Upper lobe of left lung (tissue), 6 donors: ENCODE data around the gene BEX4. TPM values are rescaled to one million over a fixed set of nuclear protein-coding genes. Genes with fewer than 3 reads are reported as not detected.

ENCODE experiments used
- ATAC-seq, 2 donors: fragments of 200-7000 bp; cut with Tn5 transposase; one replicate each; pipeline ENCODE4 v1.9.1; 2022; ENCODE audit warnings: mild to moderate bottlenecking in 2 of 2, moderate library complexity in 2 of 2; ENCODE audit not compliant: low FRiP score in 2 of 2
- DNase-seq, 2 donors: peaks; one replicate each; pipeline ENCODE4 v3.0.0-alpha.2; 2019 to 2020
- H3K27ac ChIP-seq, 4 donors: fragments of 200-600 bp; sonication (generic); one replicate each; pipeline ENCODE4 v1.5.1; 2016 to 2019
- H3K27me3 ChIP-seq, 4 donors: fragments of 200-600 bp; sonication (generic); one replicate each; pipeline ENCODE4 v1.5.1; 2017 to 2019
- H3K36me3 ChIP-seq, 4 donors: fragments of 200-600 bp; sonication (generic); one replicate each; pipeline ENCODE4 v1.5.1; 2016 to 2019
- H3K4me1 ChIP-seq, 4 donors: fragments of 200-600 bp; sonication (generic); one replicate each; pipeline ENCODE4 v1.5.1; 2018 to 2019
- H3K4me3 ChIP-seq, 4 donors: fragments of 200-600 bp; sonication (generic); one replicate each; pipeline ENCODE4 v1.5.1; 2017 to 2019; ENCODE audit warnings: mild to moderate bottlenecking in 2 of 4, moderate library complexity in 1 of 4
- H3K9me3 ChIP-seq, 4 donors: fragments of 200-600 bp; sonication (generic); one replicate each; pipeline ENCODE4 v1.5.1; 2018 to 2019
- EP300 ChIP-seq, 4 donors: sonication (generic); formaldehyde crosslinking; IDR thresholded peaks; one replicate each; pipeline ENCODE4 v1.5.1; 2017; ENCODE audit warnings: antibody characterized with exemption in 4 of 4, control low read depth in 2 of 4
- POLR2A ChIP-seq, 4 donors: fragments of 450-650 bp; IDR thresholded peaks; one replicate each; pipeline ENCODE4 v1.5.1; 2016 to 2017; ENCODE audit warnings: antibody characterized with exemption in 4 of 4, mild to moderate bottlenecking in 2 of 4
- POLR2AphosphoS5 ChIP-seq, 2 donors: sonication (generic); formaldehyde crosslinking; IDR thresholded peaks; one replicate each; pipeline ENCODE4 v1.5.1; 2017; ENCODE audit warnings: antibody characterized with exemption in 2 of 2
- WGBS, 2 donors: methylation state at CpG; one replicate each; pipeline ENCODE4 v1.1.5; 2017 to 2018; 5-methylcytosine and 5-hydroxymethylcytosine counted together
- total RNA-seq, 6 donors: library from RNA; depleted of rRNA in 4 of 6; stranded (reverse); fragments of >200 nt in 4 of 6; gene quantifications; one replicate each; pipeline versions ENCODE4 v1.1.0 to v1.2.1, GENCODE V29; 2016 to 2021
- TF ChIP-seq, protein P1 (sequence below), 6 experiments: fragments of 450-650 bp in 4 of 6; fragments of 200-600 bp in 2 of 6; sonication (generic) in 2 of 6; IDR thresholded peaks; one replicate each; pipeline ENCODE4 v1.5.1; 2016 to 2019; ENCODE audit warnings: antibody characterized with exemption in 6 of 6
- donor health status: DM: no; HTN: no; CAD: no; lungs with moderate emphysema.
- donor health status: DM: no; HTN: yes; CAD: no; lungs with severe emphysema.

Gene BEX4
- total RNA-seq, 6 donors from 2014 or later: 13.6 to 63.6 (median 34.6) TPM

DNA sequence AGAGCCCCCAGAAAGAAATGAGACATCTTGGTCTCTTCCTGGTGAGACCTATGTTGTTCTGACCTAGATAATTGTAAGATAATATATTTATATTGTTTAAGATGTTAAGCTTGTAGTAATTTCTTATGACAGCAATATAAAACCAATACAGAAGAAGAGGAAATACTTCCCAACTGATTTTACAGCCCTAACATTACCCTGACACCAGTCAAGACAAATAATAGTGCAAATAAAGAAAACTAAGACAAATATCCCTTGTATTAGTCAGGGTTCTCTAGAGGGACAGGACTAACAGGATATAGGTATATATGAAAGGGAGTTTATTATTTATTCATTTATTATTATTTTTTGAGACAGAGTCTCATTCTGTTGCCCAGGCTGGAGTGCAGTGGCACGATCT, 21.4 kb downstream of the BEX4 start:
- Histone ChIP-seq H3K4me3 (no peak overlapping the region), H3K27me3 (no peaks in the 10 kb centered on the region), H3K4me1 (no peaks in the 10 kb centered on the region), H3K27ac (no peak overlapping the region), H3K9me3 (no peaks in the 10 kb centered on the region), H3K36me3 (no peaks in the 10 kb centered on the region)
- TF ChIP-seq EP300 (IDR thresholded peaks at IDR 0.05) (no peak), POLR2A (IDR thresholded peaks at IDR 0.05) (no peak), POLR2AphosphoS5 (IDR thresholded peaks at IDR 0.05) (no peak)
- WGBS, 2 donors: 75 to 100% methylated on average over 1 of the region's 1 CpG
- ATAC-seq: no peak
- DNase-seq: no peak

- TF ChIP-seq POLR2A (IDR thresholded peaks at IDR 0.05) (no peak), POLR2AphosphoS5 (IDR thresholded peaks at IDR 0.05) (no peak), EP300 (IDR thresholded peaks at IDR 0.05) (no peak)
- TF ChIP-seq, protein P1, sequence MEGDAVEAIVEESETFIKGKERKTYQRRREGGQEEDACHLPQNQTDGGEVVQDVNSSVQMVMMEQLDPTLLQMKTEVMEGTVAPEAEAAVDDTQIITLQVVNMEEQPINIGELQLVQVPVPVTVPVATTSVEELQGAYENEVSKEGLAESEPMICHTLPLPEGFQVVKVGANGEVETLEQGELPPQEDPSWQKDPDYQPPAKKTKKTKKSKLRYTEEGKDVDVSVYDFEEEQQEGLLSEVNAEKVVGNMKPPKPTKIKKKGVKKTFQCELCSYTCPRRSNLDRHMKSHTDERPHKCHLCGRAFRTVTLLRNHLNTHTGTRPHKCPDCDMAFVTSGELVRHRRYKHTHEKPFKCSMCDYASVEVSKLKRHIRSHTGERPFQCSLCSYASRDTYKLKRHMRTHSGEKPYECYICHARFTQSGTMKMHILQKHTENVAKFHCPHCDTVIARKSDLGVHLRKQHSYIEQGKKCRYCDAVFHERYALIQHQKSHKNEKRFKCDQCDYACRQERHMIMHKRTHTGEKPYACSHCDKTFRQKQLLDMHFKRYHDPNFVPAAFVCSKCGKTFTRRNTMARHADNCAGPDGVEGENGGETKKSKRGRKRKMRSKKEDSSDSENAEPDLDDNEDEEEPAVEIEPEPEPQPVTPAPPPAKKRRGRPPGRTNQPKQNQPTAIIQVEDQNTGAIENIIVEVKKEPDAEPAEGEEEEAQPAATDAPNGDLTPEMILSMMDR (IDR thresholded peaks at IDR 0.05): no peak
- no peaks in the 10 kb centered on the region for H3K4me1 ChIP-seq
Observed at GRCh38 chrX:103240155-103240554, 25.2 kb downstream of the BEX4 start.

DNA sequence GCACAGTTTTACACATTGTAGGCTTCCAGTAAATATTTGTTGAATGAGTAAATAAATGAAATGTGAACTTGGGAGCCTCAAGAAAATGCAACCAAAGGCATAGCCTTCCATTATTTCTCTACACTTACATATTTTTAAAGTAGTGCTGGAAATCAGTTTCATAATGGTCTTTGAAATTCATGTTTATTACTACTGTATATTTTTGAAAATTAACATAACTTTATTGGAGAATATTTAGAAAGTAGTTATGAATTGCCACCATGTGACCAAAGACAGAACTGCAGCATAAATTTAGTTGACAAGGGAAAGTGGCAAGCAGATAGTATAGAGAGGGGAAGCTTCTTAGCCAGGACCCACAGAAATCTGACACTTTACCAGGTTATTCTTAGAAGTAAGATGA, 33.6 kb downstream of the BEX4 start:
- Histone ChIP-seq H3K4me3 (no peak overlapping the region), H3K27ac (no peak overlapping the region), H3K4me1 (peaks cover 0 to 2% (median 0%) of the 10 kb centered on the region in 4 donors), H3K9me3 (no peaks in the 10 kb centered on the region), H3K27me3 (no peaks in the 10 kb centered on the region), H3K36me3 (peaks cover 0 to 4% (median 0%) of the 10 kb centered on the region in 4 donors)
- TF ChIP-seq EP300 (IDR thresholded peaks at IDR 0.05) (no peak), POLR2AphosphoS5 (IDR thresholded peaks at IDR 0.05) (no peak), POLR2A (IDR thresholded peaks at IDR 0.05) (no peak)
- TF ChIP-seq, protein P1 (IDR thresholded peaks at IDR 0.05): peak in 5 of 6 experiments; percentile 23 to 36 (median 32)
- ATAC-seq: no peak
- DNase-seq: no peak

More at GRCh38 chrX:103240155-103240554, 25.2 kb downstream of the BEX4 start:
- DNase-seq (no peak), ATAC-seq (no peak)
- Histone ChIP-seq H3K36me3 (no peaks in the 10 kb centered on the region), H3K4me3 (no peak overlapping the region), H3K9me3 (no peaks in the 10 kb centered on the region), H3K27me3 (no peaks in the 10 kb centered on the region), H3K27ac (no peak overlapping the region)

DNA sequence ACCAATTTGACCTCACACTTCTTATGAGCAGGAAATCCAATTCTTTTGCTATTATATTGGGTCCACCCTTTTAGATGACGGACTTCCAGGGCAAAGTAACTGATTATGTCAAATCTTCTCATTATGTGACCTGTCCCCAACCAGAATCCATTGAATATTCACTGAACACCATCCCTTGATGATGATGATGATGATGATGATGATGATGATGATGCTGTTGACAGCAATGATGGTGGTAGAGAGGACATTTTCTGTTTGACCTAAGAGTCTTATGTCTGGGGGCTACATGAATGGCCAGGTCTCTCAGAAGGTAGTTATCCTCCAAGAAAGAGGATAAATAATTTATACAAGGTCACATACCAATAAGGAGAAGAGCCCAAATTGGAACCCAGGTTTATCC, 34.9 kb downstream of the BEX4 start:
- WGBS, 2 donors: 68 to 100% methylated on average over 1 of the region's 1 CpG
- DNase-seq (no peak), ATAC-seq (no peak)
- H3K4me3 ChIP-seq: no peak overlapping the region
- no peak overlapping the region for H3K27ac ChIP-seq
- peaks cover 0 to 4% (median 0%) of the 10 kb centered on the region in 4 donors for H3K36me3 ChIP-seq
- H3K4me1 ChIP-seq: peaks cover 0 to 3% (median 0%) of the 10 kb centered on the region in 4 donors
- no peaks in the 10 kb centered on the region for H3K27me3 ChIP-seq
- no peaks in the 10 kb centered on the region for H3K9me3 ChIP-seq
- TF ChIP-seq POLR2AphosphoS5 (IDR thresholded peaks at IDR 0.05): no peak
- TF ChIP-seq, protein P1 (IDR thresholded peaks at IDR 0.05): no peak
- no peak for TF ChIP-seq POLR2A (IDR thresholded peaks at IDR 0.05)
- TF ChIP-seq EP300 (IDR thresholded peaks at IDR 0.05): no peak

DNA sequence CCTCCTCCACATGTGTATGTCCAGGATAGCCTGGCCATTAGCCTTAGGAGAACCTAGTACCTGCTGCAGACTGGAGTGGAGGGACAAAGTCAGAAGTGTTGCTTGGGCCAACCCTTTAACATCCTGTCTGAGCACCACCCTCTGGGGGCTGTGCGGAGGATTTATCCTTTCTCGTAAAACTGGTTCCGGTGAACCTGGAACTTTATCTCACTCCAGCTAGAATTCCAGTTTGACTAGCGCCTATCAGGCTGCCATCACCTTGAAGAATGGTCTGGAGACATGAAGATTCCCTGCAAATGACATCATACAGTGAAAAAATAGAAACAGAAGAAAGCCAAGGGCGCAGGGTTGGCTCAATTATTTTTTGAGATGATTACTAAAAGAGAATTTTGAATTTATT, 36.1 kb downstream of the BEX4 start:
- 63 to 80% methylated on average over 5 of the region's 5 CpGs for WGBS, 2 donors
- ATAC-seq (no peak), DNase-seq (no peak)
- no peaks in the 10 kb centered on the region for H3K27me3 ChIP-seq
- no peak overlapping the region for H3K4me3 ChIP-seq
- H3K27ac ChIP-seq: no peak overlapping the region
- TF ChIP-seq POLR2A (IDR thresholded peaks at IDR 0.05): no peak
- TF ChIP-seq, protein P1 (IDR thresholded peaks at IDR 0.05): no peak
- TF ChIP-seq POLR2AphosphoS5 (IDR thresholded peaks at IDR 0.05): no peak
- TF ChIP-seq EP300 (IDR thresholded peaks at IDR 0.05): no peak
- peaks cover 0 to 3% (median 0%) of the 10 kb centered on the region in 4 donors for H3K4me1 ChIP-seq
- H3K36me3 ChIP-seq: peaks cover 0 to 4% (median 0%) of the 10 kb centered on the region in 4 donors
- no peaks in the 10 kb centered on the region for H3K9me3 ChIP-seq
